IPS DF 19.7 (cell line): ENCODE data around the gene NGDN.

Source experiments
- DNase-seq: peaks from one replicate; pipeline ENCODE4 v3.0.0-alpha.2; 2013; ENCODE audit warnings: low read depth, low spot score

Gene NGDN

DNA sequence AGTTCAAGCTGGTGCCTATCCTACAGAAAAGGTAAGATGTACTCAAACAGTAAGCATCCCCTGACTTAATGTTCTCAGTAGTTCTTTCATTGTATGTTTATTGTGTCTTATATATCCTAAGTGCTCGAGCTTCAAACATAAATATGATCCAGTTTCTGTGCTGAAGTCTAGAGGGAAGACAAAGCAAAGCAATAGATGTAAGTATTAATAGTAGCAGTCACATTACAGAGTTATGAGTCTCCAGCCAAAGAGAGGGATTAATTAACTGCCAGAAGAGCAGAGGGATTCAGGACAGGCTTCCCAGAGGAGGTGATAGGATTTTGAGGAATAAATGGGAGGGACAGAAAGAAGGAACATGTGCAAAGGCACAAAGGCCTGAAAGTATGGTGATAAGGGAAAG is 1.4 kb downstream of the NGDN start:
- no peak for DNase-seq

DNA sequence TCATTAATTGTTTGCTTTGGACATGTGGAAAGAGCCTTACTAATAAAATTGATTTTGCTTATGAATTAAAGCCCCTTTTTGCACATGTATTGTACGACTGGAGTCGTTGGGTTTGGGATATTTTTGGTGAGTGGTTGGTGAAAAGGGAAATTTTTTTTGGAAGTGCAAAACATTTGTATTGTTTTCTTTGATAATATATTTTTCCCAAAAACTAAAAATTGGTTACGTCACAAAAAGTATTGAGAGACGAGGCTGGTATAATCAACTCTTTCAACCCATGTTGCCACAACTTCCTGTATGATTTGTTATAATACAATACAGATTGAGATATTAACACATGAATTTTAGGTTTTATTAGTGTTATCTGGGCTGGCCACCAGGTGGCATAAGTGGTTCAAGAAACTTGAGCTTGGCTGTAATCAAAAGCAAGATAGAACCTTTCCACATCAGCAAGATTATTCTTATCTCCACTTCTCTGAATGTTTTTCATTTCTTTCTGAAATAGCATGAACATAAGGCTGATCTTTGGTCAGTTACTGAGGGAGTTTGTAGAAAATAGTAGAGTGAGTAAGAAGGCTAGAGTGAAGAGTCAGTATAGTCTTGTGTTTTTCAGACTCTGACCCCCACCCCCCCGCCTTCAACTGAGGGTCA is 8.7 kb downstream of the NGDN start:
- DNase-seq, result no peak

DNA sequence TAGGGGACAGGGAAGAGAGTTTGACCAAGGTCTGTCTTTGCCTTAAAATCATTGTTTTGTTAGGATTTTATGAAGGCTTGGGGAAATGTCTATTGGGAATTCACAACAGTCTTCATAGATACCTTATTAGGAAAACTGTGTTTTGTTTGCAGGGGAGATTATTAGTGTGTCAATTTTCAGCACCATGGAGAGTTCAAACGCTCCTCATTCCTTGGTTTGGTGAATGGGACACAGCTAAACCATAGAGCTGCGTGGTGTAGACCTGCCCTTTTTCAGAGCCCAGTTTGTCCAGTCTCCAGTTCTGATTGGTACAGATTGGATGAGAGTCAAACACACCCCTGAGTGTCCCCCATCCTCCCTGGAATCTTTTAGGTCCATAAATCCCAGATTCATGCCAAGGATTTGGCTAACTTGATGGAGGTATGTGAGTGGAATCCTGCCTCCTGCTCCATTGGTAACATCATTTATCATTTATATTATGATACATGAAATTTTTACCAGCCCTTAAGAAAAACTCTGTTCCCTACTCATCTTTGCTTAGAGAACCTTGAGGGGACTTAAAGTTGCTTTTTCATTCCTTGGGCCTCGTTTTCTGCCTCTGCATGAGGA is 12.0 kb downstream of the NGDN start:
- DNase-seq, result no peak

DNA sequence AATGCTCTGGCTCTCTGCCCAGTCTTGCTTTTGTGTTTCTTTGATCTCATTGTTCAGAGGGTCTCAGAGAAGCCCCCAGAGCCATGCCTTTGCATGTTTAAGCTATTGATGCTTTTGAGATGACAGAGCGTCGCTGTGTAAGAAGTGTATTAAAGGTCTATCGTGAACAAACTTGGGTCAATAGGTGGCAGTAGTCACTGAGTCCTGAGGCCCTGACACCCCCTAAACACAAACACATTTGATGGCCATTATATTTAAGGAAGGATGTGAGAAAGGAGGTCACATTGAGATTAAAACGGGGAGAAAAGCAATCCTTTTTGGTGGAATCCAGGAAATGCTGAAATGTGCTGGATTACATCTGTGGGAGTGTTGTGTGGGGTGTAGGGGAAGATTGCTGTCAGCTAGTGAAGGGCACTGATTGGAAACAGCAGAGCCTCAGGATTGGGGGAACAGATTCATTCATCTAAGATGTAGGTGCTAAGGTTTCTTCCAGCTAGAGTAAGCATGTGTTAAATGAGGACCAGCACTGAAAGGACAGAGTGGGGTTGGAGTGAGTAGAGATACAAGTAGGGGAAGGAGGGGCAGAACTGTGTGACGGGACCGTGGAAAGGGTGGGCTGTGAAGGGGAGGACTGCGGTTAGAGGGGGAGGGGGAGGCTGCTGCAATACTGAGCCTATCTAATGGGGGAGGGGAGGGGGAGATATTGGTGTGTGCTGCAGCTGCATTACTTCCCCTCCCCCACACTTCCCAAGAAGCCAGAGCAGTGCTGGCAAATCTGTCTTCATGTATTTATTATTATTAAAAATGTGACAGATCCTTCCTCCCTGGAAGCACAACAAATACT is 12.7 kb downstream of the NGDN start:
- no peak for DNase-seq

DNA sequence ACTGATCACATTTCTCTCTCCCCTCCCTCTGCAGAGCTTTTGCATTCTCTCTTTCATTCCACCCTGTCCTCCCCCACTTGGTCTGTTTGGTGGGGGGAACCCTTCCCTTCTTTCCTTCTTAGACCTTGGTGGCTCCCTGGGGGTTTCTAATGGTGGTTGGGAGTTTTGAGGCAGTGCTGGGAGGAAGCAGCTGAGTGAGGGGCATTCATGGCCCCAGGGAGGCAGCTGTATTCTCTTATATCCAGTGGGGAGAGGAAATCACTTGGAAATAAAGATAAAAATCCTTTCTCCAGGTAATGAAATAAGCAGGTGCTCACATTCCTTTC is 13.3 kb downstream of the NGDN start:
- DNase-seq, result no peak

DNA sequence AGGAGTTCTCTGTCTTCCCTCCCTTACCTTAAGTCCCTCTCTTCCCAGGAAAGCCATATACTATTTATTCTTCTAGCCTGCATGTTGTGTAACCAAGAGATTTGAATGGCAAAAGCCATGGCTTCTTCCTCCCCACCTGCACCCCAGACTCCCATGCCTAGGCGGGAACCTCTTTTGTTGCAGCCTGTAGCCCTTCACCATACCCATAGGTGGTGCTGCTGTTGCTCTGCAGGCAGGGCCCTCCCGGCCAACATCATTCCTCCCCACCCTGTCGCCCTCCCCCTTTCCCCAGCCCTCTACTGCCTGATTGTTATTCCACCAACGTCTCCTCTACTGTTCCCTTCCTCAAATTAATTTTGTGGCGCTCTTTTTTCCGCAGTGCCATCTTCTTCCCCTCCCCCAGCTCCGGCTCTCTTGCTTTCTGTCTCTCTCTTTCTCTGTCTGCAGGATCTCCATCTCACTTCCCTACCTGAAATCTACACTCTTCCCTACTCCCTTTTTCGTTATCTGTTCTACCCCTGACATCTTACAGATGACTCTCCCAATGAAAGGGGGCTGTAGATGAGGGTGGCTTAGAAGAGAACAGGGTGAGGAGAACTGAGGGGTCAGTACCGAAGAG is 13.8 kb downstream of the NGDN start:
- no peak for DNase-seq

DNA sequence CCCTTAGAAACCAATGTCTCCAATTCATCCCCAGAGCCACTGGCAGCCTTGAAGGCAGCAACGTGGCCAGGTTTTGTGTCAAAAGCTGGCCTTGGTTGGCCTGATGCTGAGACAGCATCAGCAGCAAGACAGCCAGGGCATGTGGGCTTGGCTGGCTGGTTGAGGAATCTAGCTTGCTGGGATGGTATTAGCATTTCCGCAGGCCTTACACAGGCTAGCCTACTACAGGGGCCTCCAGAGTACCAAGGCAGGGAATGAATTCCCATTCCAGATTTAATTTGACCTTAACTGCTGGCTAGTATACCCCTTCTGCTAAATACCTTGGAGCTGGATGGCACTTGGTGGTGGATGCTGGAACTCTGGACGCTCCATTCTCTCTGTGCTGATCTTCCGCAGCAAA is 15.8 kb downstream of the NGDN start:
- no peak for DNase-seq

DNA sequence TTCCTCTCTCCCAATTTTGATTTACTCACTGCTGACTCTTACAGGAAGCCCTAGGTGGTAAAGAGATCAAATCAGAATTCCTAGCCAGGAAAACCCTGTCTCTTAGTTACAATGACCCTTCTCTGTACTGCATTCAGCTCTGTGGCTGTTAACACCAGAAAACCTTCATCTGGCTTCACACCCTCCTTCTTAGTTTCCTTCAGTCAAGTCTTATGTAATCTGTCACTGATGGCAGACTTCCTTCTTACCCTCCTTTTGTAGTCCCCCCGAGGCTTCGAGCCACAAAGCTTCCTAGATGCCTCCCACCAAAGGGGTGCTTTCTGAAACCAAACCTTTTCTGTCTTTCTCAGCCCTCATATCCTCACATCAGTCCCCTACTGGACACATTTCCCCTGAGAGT is 16.5 kb downstream of the NGDN start:
- no peak for DNase-seq

DNA sequence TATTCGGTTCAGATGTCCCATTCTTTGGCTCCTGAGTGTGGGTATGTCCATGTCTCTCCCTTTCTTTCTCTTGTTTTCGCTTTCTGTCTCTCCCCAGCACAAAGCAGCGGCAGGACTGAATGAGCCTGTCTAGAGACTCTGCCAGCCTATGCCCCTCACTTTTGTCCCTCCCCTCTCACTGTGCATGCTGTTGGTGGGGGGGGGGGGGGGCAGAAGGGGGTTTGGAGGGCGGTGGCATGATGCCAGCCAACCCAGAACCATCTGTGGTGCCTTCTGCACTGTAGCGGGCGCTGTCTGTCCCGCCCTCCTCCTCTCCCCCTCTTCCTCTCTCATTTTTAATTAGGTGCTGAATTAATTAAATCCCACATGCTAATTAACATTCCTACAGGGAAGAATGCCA is 17.7 kb downstream of the NGDN start:
- DNase-seq, result no peak

DNA sequence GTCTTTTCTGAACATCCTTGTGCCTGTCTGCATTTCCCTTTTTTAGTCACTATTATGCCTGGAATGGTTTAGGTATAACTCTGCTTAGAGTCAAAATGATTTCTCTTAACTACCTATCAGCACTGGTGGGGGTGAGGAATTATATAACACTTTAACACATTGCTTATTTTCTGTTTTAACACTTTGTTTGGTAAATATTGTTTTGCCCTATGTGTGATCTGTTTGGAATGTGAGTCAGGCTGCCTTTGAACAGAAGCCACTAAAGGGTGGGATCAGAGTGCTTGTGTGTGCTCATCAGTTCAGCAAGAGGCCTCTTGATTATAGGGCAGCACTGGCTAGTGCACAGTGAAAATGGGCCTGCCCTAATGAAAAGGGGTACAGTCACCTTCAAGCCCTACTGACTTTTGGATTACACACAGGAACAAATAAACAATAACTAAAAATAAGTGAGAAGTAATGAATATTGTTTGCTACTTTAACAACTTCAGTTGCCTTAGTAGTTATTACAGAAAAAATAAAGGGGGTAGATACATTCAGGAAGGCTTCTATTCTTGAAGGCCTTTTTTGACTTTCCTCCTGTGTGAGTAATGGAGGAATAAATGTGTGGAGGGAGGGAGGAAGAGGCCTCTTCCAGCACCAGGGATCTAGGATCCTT is 23.2 kb downstream of the NGDN start:
- no peak for DNase-seq

DNA sequence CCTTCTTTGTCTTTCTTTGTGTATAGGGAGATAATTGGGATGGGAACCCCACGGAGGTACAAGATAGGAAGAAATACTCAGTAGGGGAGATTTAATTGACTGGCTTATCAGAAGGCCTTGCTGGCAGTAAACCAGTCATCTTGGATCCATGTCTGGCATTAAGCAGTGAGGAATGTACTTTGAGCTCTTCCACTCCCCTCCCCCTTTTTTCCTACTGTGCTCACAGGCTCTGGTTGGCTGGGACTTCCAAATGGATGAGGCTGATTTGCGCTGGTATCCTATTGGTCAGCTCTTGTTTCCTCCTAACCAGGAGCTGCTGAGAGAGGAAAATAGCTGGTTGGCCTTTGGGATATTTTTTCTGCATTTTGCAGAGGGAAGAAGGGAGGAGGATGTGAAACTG is 24.7 kb downstream of the NGDN start:
- DNase-seq, result peak; percentile 90

DNA sequence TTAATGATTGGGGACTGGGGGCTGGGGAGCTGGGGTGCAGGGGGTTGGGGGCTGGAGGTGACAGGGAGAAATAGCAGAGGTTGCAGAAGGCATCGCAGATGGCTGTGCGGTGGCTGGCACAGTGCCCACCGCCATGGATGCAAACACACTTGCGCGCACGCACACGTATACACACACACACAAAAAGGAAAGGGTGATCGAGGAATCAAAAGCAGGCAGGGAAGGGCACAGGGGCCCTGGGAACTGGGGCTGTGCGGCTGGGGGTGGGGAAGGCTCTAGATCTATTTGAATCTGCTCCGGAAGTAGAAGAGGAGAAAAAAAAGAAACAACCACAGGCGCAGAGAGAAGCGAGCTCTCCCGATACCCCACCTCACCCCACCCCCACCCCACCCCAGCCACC is 42.7 kb downstream of the NGDN start:
- DNase-seq, result no peak

DNA sequence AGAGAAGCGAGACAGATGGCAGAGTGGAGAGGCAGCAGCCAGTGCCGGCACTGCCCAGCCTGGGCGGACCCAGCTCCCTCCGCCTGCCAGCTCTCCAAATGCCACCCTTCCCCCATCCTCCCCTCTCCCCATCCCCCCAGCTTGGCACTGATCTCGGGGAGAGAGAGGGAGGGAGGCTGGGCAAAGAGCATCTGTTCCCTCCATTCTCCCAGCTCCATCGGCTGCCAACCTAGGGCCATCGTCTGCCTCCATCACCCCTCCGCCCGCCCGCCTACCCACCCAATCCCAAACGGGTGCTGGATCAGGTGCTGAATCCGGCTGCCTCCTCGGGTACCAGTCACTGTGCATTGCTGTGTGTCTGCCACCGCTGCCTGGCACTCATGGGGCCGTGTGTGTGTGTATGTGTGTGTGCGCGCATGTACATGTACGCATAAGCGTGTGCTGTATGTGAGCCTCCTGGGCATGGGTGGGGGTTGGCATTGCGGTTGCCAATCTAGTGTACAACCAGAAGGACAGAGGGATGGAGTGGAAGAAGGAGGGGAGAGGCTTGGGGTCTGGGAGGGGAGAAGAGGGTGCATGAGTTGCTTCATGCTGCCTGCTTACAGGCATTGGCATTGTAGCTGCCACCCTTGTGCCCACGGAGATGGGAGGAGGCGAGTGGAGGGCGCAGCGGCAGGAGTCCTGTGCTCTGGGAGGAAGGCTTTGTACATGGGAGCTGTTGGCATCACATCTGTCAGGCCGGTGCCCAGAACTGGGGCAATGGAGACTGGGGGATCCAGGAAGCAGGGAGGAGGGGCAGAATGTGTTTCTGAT is 43.7 kb downstream of the NGDN start:
- DNase-seq, result no peak

DNA sequence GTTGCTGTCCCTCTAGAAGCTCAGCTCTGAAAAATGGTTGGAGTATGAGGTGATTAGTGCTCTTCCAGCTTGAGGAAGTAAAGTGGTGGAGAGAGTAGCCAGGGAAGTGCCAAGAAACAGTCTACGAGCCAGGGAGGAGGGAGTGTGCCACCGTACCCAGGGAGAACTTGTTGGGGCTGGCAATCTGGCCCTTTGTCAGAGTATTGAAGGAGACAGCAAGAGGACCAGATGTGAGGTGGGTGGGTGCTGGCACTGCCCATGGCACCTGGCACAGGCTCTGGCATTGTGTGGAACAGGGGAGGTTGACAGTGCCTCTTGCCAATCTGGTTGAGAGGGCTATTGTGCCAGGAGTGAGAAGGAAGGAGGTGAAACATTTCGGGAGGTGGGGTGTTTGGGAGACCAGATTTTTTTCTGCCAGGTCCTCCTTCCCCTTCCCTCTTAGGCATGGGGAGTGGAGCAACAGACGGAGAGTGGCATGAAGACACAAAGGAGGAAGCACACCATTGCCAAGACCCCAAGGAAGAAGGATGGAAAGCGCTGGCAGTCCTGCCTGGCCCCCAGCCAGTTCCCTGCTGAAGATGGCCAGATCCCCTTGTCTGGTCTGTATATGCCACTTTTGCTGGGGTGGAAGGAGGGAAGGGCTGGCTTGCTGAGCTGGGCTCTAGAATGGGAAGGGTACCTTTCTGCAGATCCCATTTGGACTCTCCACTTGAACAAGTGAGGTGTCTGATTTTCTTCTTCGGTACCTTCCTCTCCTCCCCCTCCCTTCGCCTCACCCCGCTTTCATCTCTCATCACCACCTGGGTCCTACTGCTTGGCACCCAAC is 44.5 kb downstream of the NGDN start:
- no peak for DNase-seq

DNA sequence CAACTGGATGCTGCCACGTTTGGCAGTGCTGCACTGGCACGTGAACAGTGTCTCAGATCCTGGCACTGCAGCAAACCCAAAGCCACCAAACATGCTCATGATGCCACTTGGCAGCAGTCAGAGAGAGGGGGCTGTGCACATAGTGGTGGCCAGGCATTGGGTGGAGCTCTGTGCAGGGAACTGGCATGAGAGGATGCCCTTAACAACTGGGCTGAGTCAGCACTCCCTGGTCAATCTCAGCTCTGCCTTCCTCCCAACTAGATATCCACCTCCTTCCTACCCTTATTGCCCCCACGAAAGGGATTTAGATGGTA is 45.1 kb downstream of the NGDN start:
- no peak for DNase-seq

DNA sequence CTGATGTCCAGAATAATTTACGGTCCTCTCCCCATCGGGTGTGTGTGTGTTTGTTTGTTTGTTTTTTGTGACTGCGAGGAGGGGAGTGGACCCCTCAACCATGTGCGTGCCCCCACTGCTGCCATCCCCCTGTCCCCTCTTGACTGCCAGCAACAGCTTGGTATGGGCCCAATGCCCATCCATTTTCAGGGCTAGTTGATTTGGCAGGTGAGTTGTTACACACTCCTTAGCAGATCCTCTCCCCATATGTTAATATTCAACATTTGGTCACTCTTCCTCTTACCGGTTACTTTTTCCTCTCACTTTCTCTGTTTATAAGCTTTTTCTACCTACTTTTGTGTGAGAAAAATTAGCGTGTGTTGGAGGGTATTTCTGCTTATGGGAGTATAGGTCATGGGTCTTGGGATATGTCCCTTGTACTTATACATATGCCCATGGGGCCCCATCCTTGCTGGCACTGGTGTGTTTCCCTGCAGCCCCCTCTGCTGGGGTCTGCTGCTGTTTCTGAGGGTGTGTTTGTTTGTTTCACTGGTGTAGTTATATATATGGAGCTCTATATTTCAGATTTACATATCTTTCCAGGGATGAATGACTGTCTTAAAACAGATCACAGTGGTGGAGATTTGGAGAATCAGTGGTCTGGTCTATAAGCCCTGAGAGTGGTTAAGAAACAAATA is 48.3 kb downstream of the NGDN start:
- DNase-seq, result no peak

DNA sequence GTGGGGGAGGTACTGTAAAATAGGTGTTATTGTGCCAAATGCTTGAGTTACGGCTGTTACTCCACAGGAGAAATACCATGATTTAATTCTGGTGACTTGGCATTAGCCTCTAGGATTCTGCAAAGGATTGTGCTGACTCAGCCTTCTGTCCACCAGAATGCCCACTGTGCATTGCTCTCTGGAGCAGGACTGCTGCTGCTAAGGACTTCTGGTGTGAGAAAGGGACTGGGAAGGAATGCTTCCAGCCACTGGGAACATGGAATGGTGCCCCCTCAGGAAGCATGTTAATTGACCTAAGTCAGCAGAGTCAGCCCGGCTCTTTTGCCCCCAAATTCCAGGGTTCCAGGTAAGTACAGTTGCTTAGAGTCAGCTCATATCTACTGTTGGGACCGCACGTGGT is 49.2 kb downstream of the NGDN start:
- no peak for DNase-seq

DNA sequence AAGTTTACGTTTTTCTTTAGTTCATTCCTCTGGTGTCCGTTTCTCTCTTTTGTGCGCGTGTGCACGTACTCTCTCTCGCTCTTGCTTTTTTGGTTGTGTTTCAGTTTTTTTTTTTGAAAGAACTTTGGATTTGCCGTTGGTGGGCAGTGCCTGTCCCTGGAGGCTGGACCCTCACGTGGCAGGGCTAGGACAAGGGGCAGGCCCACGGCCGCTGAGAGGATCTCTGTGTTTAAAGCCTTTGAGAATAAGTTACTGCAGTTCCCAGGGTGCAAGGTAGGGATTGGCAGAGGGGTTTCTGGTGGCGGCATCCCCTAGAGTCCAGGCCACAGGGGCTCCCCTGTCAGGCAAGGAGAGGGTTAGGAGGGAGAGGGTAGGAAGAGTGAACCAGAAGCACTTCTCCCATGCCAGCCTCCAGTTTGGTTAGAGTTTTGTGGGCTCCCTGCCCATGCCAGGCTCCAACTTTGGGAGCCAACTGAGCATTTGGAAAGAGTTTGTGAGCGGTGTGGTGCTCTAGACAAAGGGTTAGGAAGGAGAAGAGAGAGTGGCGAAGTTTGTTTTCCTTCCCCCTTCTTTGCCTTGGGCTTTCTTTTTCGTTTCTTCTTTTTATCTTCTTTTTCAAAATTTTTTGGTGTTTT is 51.5 kb downstream of the NGDN start:
- no peak for DNase-seq

DNA sequence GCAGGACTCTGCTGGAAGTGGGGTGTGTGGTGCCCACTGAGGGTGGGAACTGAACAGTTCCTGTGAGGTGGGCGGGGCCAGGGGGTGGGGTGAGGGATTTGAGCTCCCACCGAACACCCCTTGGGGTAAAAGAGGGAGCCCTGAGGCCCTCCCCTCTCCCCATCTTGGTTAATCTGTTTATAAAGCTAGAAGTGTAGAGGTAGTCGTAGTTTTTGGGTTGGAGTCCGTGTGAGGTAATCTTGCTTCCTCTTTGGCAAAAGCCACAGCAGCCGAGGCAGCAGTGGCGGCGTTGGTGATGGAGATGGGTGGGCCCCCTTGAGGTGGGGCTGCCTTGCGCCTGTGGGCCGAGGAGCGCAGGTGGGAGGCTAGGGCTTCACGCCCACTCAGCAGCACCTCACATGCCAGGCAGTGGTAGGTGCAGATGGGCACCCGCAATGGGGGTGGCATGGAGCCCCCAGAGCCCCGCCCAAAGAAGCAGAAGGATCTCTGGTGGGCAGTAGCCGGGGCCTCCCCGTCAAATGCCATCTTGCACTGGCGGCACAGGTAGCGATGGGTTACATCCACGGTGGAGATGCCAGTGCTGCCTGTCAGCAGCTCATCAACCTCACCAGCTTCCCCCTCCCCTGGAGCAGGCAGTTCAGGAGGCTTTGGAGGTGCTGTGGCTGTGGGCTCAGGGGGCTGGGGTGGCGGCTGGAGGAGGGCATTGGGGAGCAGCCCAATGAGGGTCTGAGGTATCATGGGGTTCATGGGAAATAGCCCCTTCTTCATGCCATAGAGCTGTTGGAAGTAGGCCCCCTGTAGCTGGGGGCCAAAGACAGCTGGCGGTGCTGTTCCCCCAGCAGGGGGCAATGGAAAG is 52.5 kb downstream of the NGDN start:
- no peak for DNase-seq
